ENCODE results near the gene PCSK6. TPM values are rescaled to one million over a fixed set of nuclear protein-coding genes. Genes with fewer than 3 reads are reported as not detected.

Gene PCSK6
- total and polyA plus RNA-seq, 2 of the 8 experiments (the other 6 are each of a cell fraction or from before 2014, with no cell fraction given): 1.9 to 4.0 TPM

- Histone ChIP-seq H3K9ac (replicated peaks in 1 of 4; ENCODE audit: extremely low read depth in 1 of 4, low read depth in 3 of 4, low read length in 3 of 4) (no peak overlapping the region), H3K27me3 (replicated peaks in 1 of 4; ENCODE audit: control insufficient read depth in 3 of 4, extremely low read depth in 1 of 4, insufficient read depth in 3 of 4, low read length in 3 of 4) (no peaks in the 10 kb centered on the region), H3K79me1 (ENCODE audit: low read depth, low read length) (no peaks in the 10 kb centered on the region), H3K14ac (ENCODE audit: insufficient read length) (no peak overlapping the region), H3K36me3 (ENCODE audit: control insufficient read depth in 2 of 4, insufficient read depth in 4 of 4, low read length in 3 of 4) (no peaks in the 10 kb centered on the region), H3K18ac (ENCODE audit: extremely low read depth, low read length) (no peak overlapping the region), H4K5ac (ENCODE audit: insufficient read length, low read depth, low read length) (no peak overlapping the region), H3K4me2 (ENCODE audit: insufficient read depth in 1 of 2, low read depth in 2 of 2, low read length in 2 of 2) (no peak overlapping the region), H2AK5ac (ENCODE audit: low read depth, low read length) (no peak overlapping the region), H3K23me2 (ENCODE audit: low read depth, low read length) (no peaks in the 10 kb centered on the region), H4K91ac (replicated peaks; ENCODE audit: insufficient read length, low read length) (no peak overlapping the region), H3K27ac (ENCODE audit: low read depth, low read length) (no peak overlapping the region), H4K20me1 (replicated peaks in 1 of 2; ENCODE audit: control insufficient read depth in 1 of 2, insufficient read depth in 2 of 2, low read length in 2 of 2) (no peaks in the 10 kb centered on the region), H2BK120ac (replicated peaks; ENCODE audit: low read depth, low read length) (no peak overlapping the region), H4K8ac (ENCODE audit: extremely low read depth, insufficient read depth, low read length) (no peak overlapping the region), H3K4me3 (ENCODE audit: extremely low read depth in 1 of 4, insufficient read depth in 2 of 4, low read depth in 3 of 4, low read length in 4 of 4) (no peak overlapping the region), H3K56ac (replicated peaks; ENCODE audit: insufficient read length, low read depth, low read length) (no peak overlapping the region), H3K4me1 (replicated peaks in 1 of 4; ENCODE audit: control insufficient read depth in 3 of 4, insufficient read depth in 4 of 4, low read length in 3 of 4) (peaks cover 0 to 5% (median under 1%) of the 10 kb centered on the region in 4 experiments; a peak in 2 of 7 replicates), H3K9me3 (ENCODE audit: insufficient read depth in 2 of 2, low read depth in 1 of 2, low read length in 1 of 2) (no peaks in the 10 kb centered on the region), H3K4ac (replicated peaks; ENCODE audit: insufficient read length, low read depth, low read length) (no peak overlapping the region), H2BK20ac (ENCODE audit: low read length) (no peak overlapping the region), H2BK15ac (ENCODE audit: low read length) (no peak overlapping the region), H2BK5ac (ENCODE audit: low read depth, low read length) (no peak overlapping the region), H2AFZ (ENCODE audit: low read length) (no peak overlapping the region), H3K23ac (ENCODE audit: insufficient read length) (no peak overlapping the region), H2BK12ac (ENCODE audit: low read depth, low read length) (no peak overlapping the region), H3K79me2 (ENCODE audit: control insufficient read depth in 1 of 2, insufficient read depth in 2 of 2, low read length in 2 of 2) (no peaks in the 10 kb centered on the region)
- 88% methylated on average over 17 of the region's 17 CpGs; no CpG with 5 or more reads in 1 of the 2 experiments for WGBS, 2 experiments (ENCODE audit: extremely low coverage in 1 of 2, insufficient coverage in 1 of 2, insufficient read length in 1 of 2, insufficient replicate concordance in 2 of 2, low coverage in 1 of 2, low lambda C conversion rate in 2 of 2, missing lambda C conversion rate in 1 of 2)
- ChIA-PET POLR2A (ENCODE audit: partially characterized antibody) (no interaction called here), CTCF (ENCODE audit: partially characterized antibody) (interaction anchor here (0.6 to 3.9 kb wide), 5 partner anchors 15 to 168 kb away, joined by 3 to 21 read pairs (median 3); no protein-coding TSS in a partner anchor)
- peak in 1 of 2 experiments; percentile 26 for DNase-seq (ENCODE audit: low read depth in 1 of 2, low spot score in 2 of 2)
- FAIRE-seq: no peak
- TF ChIP-seq SIX5 (IDR thresholded peaks at IDR 0.05; ENCODE audit: low read depth, low read length): no peak
- TF ChIP-seq FOSL1 (IDR thresholded peaks at IDR 0.05; ENCODE audit: insufficient read depth, low read depth, low read length): no peak
- no peak for TF ChIP-seq NRF1 (IDR thresholded peaks at IDR 0.05; ENCODE audit: low read depth, low read length)
- no peak for TF ChIP-seq MAFK (IDR thresholded peaks at IDR 0.05; ENCODE audit: low read depth, low read length)
- no peak for TF ChIP-seq TEAD4 (IDR thresholded peaks at IDR 0.05; ENCODE audit: low read depth, low read length)
- TF ChIP-seq TAF1 (IDR thresholded peaks at IDR 0.05; ENCODE audit: low read depth, low read length): no peak
- TF ChIP-seq CTBP2 (IDR thresholded peaks at IDR 0.05; ENCODE audit: borderline replicate concordance, insufficient read depth, insufficient read length, low read length): no peak
- TF ChIP-seq SP2 (IDR thresholded peaks at IDR 0.05; ENCODE audit: low read length): no peak
Measured at GRCh38 chr15:101504866-101505609, 15.5 kb upstream of the PCSK6 start.

Data from H1 (cell line).